Measurements from ENCODE around the gene NDUFAF2.

The NDUFAF2 gene

GRCh38 chr5:61132559-61132958, 187.6 kb downstream of the NDUFAF2 start:
- DNase-seq: no peak

- DNase-seq: no peak
Observed at GRCh38 chr5:61137835-61138234, 192.8 kb downstream of the NDUFAF2 start.

GRCh38 chr5:61139094-61139873, 194.3 kb downstream of the NDUFAF2 start:
- DNase-seq: no peak

GRCh38 chr5:61139931-61140330, 194.9 kb downstream of the NDUFAF2 start:
- DNase-seq: no peak

- DNase-seq: no peak
Observed at GRCh38 chr5:61141801-61142200, 196.8 kb downstream of the NDUFAF2 start.

- no peak for DNase-seq
Observed at GRCh38 chr5:61142391-61142790, 197.4 kb downstream of the NDUFAF2 start.

GRCh38 chr5:61142811-61143210, 197.8 kb downstream of the NDUFAF2 start:
- no peak for DNase-seq

- DNase-seq: no peak
Observed at GRCh38 chr5:61148515-61148914, 203.5 kb downstream of the NDUFAF2 start.

- DNase-seq: no peak
Observed at GRCh38 chr5:61151893-61152292, 206.9 kb downstream of the NDUFAF2 start.

GRCh38 chr5:61159070-61159469, 214.1 kb downstream of the NDUFAF2 start:
- DNase-seq: no peak

GRCh38 chr5:61159836-61160235, 214.8 kb downstream of the NDUFAF2 start:
- no peak for DNase-seq

GRCh38 chr5:61160497-61160896, 215.5 kb downstream of the NDUFAF2 start:
- DNase-seq: no peak

- DNase-seq: peak; percentile 85
Observed at GRCh38 chr5:61162010-61162831, 217.2 kb downstream of the NDUFAF2 start, which contains the start of gene SMIM15. TSS of gene SMIM15 (minus strand) at chr5:61162468. CDS start at chr5:61160171, 2,297 bp downstream.

- no peak for DNase-seq
Observed at GRCh38 chr5:61162832-61163567, 218.0 kb downstream of the NDUFAF2 start.

- DNase-seq: no peak
Observed at GRCh38 chr5:61163905-61164304, 218.9 kb downstream of the NDUFAF2 start.

- DNase-seq: no peak
Observed at GRCh38 chr5:61167382-61167781, 222.4 kb downstream of the NDUFAF2 start.

GRCh38 chr5:61168951-61169350, 223.9 kb downstream of the NDUFAF2 start:
- DNase-seq: no peak

GRCh38 chr5:61171479-61171878, 226.5 kb downstream of the NDUFAF2 start:
- no peak for DNase-seq

- DNase-seq: no peak
Observed at GRCh38 chr5:61176631-61177030, 231.6 kb downstream of the NDUFAF2 start.

- no peak for DNase-seq
Observed at GRCh38 chr5:61177070-61177469, 232.1 kb downstream of the NDUFAF2 start.

GRCh38 chr5:61177716-61178115, 232.7 kb downstream of the NDUFAF2 start:
- no peak for DNase-seq

- no peak for DNase-seq
Observed at GRCh38 chr5:61178702-61179101, 233.7 kb downstream of the NDUFAF2 start.

- DNase-seq: no peak
Observed at GRCh38 chr5:61180886-61181285, 235.9 kb downstream of the NDUFAF2 start.
